Neural progenitor cell (in vitro differentiated cells): Measurements from ENCODE around the gene ZNF687. TPM values are rescaled to one million over a fixed set of nuclear protein-coding genes. Genes with fewer than 3 reads are reported as not detected.

ENCODE experiments used
- DNase-seq: peaks from one replicate; pipeline ENCODE4 v3.0.0-alpha.2; 2016; ENCODE audit warnings: low spot score
- H2AFZ ChIP-seq: fragments of 200-600 bp; sonication (generic); replicated peaks from 2 replicates; pipeline ENCODE4 v1.6.1; 2016; ENCODE audit warnings: antibody characterized with exemption
- H3F3A ChIP-seq: fragments of 200-600 bp; sonication (generic); 2 replicates; pipeline ENCODE4 v1.6.1; 2016; ENCODE audit warnings: antibody characterized with exemption, low read depth
- H3K27ac ChIP-seq: fragments of 200-600 bp; sonication (generic); 2 replicates; pipeline ENCODE4 v1.5.1; 2016; ENCODE audit warnings: mild to moderate bottlenecking
- H3K27me3 ChIP-seq: fragments of 200-600 bp; sonication (generic); 2 replicates; pipeline ENCODE4 v1.6.1; 2016; ENCODE audit warnings: mild to moderate bottlenecking, moderate library complexity
- H3K36me3 ChIP-seq: fragments of 200-600 bp; sonication (generic); 2 replicates; pipeline ENCODE4 v1.5.1; 2016
- H3K4me1 ChIP-seq: fragments of 200-600 bp; sonication (generic); 2 replicates; pipeline ENCODE4 v1.6.1; 2016; ENCODE audit warnings: mixed run types
- H3K4me2 ChIP-seq: fragments of 200-600 bp; sonication (generic); 2 replicates; pipeline ENCODE4 v1.6.1; 2016
- H3K4me3 ChIP-seq: fragments of 200-600 bp; sonication (generic); 2 replicates; pipeline ENCODE4 v1.5.1; 2016
- H3K79me2 ChIP-seq: fragments of 200-600 bp; sonication (generic); 2 replicates; pipeline ENCODE4 v1.6.1; 2016; ENCODE audit warnings: low read depth
- H3K9ac ChIP-seq: fragments of 200-600 bp; sonication (generic); 2 replicates; pipeline ENCODE4 v1.6.1; 2016
- H3K9me3 ChIP-seq: fragments of 200-600 bp; sonication (generic); 2 replicates; pipeline ENCODE4 v1.5.1; 2016; ENCODE audit warnings: low read depth
- H4K20me1 ChIP-seq: fragments of 200-600 bp; sonication (generic); 2 replicates; pipeline ENCODE4 v1.6.1; 2016; ENCODE audit warnings: low read depth
- H3K27ac Mint-ChIP-seq: 3 replicates; pipeline ENCODE4 v1.8.0; 2021; ENCODE audit warnings: mixed read lengths
- H3K27me3 Mint-ChIP-seq: 2 replicates; pipeline ENCODE4 v1.8.0; 2022; ENCODE audit warnings: low read depth, mild to moderate bottlenecking, inconsistent platforms, moderate library complexity, mixed read lengths; ENCODE audit not compliant: insufficient read depth
- H3K36me3 Mint-ChIP-seq: 3 replicates; pipeline ENCODE4 v1.8.0; 2021; ENCODE audit warnings: mixed read lengths
- H3K4me1 Mint-ChIP-seq: 3 replicates; pipeline ENCODE4 v1.8.0; 2021; ENCODE audit warnings: mixed read lengths
- H3K4me3 Mint-ChIP-seq: 3 replicates; pipeline ENCODE4 v1.8.0; 2021; ENCODE audit warnings: mild to moderate bottlenecking, moderate library complexity, mixed read lengths
- H3K9me3 Mint-ChIP-seq: 3 replicates; pipeline ENCODE4 v1.8.0; 2020; ENCODE audit warnings: mixed read lengths
- EZH2 ChIP-seq: fragments of 200-600 bp; sonication (generic); IDR thresholded peaks from 2 replicates; pipeline ENCODE4 v1.6.1; 2017; ENCODE audit warnings: antibody characterized with exemption, mild to moderate bottlenecking, moderate library complexity
- EZH2phosphoT487 ChIP-seq: fragments of 200-600 bp; sonication (generic); IDR thresholded peaks from 2 replicates; pipeline ENCODE4 v1.6.1; 2017; ENCODE audit warnings: antibody characterized with exemption
- total RNA-seq: library from RNA; depleted of rRNA; stranded (reverse); fragments of >200 nt; gene quantifications from 2 replicates; pipeline ENCODE4 v1.2.3, GENCODE V29; 2015; ENCODE audit warnings: low replicate concordance
- TF ChIP-seq, protein P1 (sequence below): fragments of 200-600 bp; sonication (generic); IDR thresholded peaks from 2 replicates; pipeline ENCODE4 v1.5.1; 2017; ENCODE audit warnings: antibody characterized with exemption, mild to moderate bottlenecking

ZNF687 gene
- total RNA-seq, 1 donor from 2014 or later: 20.2 TPM

DNA sequence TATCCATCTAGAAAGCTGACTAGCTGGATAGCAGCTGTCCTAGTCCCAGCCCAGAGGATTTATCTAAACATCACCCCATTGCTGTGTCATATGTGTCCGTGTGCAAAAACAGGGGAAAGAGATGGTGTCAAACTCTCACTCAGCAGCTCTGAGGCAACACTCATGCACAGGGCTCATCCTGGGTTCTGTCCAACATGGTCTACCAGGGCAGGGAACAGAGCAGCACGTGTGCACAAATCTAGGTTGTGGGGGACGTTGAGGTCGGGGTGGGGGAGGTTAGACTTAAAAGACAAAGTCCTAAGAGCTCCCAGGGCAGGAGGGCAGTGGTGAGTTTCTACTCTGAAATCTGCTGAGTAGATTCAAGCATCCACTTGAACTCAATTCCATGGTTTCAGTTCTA is 28.9 kb downstream of the ZNF687 start:
- DNase-seq: no peak
- H3K4me2 ChIP-seq: peak overlapping the region; percentile 46
- peaks cover 24% of the 10 kb centered on the region for H3F3A ChIP-seq
- no peak overlapping the region for H3K27ac ChIP-seq
- peaks cover 7% of the 10 kb centered on the region for H4K20me1 ChIP-seq
- peaks cover 3% of the 10 kb centered on the region for H3K27me3 Mint-ChIP-seq
- TF ChIP-seq, protein P1, sequence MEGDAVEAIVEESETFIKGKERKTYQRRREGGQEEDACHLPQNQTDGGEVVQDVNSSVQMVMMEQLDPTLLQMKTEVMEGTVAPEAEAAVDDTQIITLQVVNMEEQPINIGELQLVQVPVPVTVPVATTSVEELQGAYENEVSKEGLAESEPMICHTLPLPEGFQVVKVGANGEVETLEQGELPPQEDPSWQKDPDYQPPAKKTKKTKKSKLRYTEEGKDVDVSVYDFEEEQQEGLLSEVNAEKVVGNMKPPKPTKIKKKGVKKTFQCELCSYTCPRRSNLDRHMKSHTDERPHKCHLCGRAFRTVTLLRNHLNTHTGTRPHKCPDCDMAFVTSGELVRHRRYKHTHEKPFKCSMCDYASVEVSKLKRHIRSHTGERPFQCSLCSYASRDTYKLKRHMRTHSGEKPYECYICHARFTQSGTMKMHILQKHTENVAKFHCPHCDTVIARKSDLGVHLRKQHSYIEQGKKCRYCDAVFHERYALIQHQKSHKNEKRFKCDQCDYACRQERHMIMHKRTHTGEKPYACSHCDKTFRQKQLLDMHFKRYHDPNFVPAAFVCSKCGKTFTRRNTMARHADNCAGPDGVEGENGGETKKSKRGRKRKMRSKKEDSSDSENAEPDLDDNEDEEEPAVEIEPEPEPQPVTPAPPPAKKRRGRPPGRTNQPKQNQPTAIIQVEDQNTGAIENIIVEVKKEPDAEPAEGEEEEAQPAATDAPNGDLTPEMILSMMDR: no peak
- TF ChIP-seq EZH2 (no peak), EZH2phosphoT487 (no peak)
- H3K4me1 Mint-ChIP-seq: peaks cover 33% of the 10 kb centered on the region
- H3K4me1 ChIP-seq: peaks cover 25% of the 10 kb centered on the region
- no peak overlapping the region for H3K27ac Mint-ChIP-seq
- H3K4me3 Mint-ChIP-seq: peak overlapping the region; percentile 11
- H3K9me3 ChIP-seq: no peaks in the 10 kb centered on the region
- H2AFZ ChIP-seq: no peak overlapping the region
- H3K9ac ChIP-seq: no peak overlapping the region
- no peaks in the 10 kb centered on the region for H3K9me3 Mint-ChIP-seq
- H3K36me3 ChIP-seq: peaks cover under 1% of the 10 kb centered on the region
- peaks cover 7% of the 10 kb centered on the region for H3K79me2 ChIP-seq
- no peak overlapping the region for H3K4me3 ChIP-seq
- peaks cover 45% of the 10 kb centered on the region for H3K36me3 Mint-ChIP-seq
- no peaks in the 10 kb centered on the region for H3K27me3 ChIP-seq

DNA sequence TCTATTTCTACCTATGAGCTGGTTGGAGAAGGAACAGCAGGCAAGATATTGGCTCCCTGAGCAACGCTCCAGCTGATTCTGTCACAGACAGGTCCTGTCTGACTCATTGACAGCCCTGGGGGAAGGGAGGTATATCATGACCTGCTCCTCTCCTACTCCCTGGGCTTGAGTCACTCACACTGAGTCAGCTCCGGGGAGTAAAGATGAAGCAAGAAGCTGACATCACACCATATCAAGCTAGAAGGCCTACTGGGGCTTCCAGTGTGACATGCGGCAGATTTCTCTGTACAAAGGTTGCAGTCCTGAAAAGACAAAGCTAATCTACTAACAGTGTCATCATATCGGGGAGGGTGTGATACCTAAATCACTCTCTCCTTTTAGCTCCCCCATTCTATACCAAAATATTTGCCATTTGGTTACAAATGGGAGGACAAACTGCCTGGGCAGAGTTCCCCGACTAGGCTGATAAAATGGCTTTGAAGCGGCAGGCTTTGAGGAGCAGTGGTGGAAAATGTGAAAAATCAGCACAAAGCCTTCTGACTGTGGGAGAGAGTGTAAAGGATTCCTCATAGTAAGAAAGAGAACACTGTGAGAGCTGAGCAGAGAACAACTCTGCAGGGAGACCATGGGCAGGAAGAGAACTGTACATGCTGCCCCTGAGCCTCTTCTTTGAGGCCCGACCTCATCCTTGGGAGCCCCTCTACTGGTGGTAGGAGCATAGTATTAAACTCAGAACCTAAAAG is 29.7 kb downstream of the ZNF687 start:
- Histone ChIP-seq H2AFZ (no peak overlapping the region), H3K27me3 (no peaks in the 10 kb centered on the region), H3K4me1 (peaks cover 25% of the 10 kb centered on the region), H4K20me1 (peaks cover 7% of the 10 kb centered on the region), H3K4me3 (no peak overlapping the region), H3K9me3 (no peaks in the 10 kb centered on the region), H3K79me2 (peaks cover 7% of the 10 kb centered on the region), H3F3A (peaks cover 24% of the 10 kb centered on the region), H3K9ac (no peak overlapping the region), H3K27ac (no peak overlapping the region), H3K4me2 (no peak overlapping the region), H3K36me3 (no peaks in the 10 kb centered on the region)
- peaks cover 33% of the 10 kb centered on the region for H3K4me1 Mint-ChIP-seq
- H3K27me3 Mint-ChIP-seq: peaks cover 2% of the 10 kb centered on the region
- DNase-seq: no peak
- peaks cover 41% of the 10 kb centered on the region for H3K36me3 Mint-ChIP-seq
- peak overlapping the region; percentile 11 for H3K4me3 Mint-ChIP-seq
- TF ChIP-seq EZH2phosphoT487 (no peak), EZH2 (no peak)
- TF ChIP-seq, protein P1: no peak
- peak overlapping the region; percentile 39 for H3K27ac Mint-ChIP-seq
- no peaks in the 10 kb centered on the region for H3K9me3 Mint-ChIP-seq

DNA sequence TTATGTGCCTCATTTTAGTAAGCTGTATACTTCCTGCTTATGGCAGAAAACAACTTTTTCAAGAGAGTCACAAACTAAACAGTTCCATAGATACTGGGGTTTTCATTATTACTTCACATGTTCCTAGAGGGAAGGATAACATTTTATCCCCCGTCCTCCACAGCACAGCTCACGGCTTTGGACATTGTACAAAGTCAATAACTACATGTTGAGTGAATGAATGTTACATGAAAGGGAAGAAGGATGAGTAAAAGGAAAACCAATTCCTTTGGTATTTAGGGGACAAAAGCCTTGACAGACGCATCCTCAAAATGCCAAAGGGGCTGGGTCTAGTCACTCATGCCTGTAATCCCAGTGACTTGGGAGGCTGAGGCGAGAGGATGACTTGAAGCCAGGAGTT is 30.3 kb downstream of the ZNF687 start:
- Histone ChIP-seq H3K27me3 (no peaks in the 10 kb centered on the region), H3K27ac (no peak overlapping the region), H3K9me3 (no peaks in the 10 kb centered on the region), H3F3A (peaks cover 24% of the 10 kb centered on the region), H3K4me2 (no peak overlapping the region), H4K20me1 (peaks cover 7% of the 10 kb centered on the region), H3K4me3 (no peak overlapping the region), H3K4me1 (peaks cover 25% of the 10 kb centered on the region), H2AFZ (no peak overlapping the region), H3K79me2 (peaks cover 7% of the 10 kb centered on the region), H3K9ac (no peak overlapping the region), H3K36me3 (no peaks in the 10 kb centered on the region)
- Mint-ChIP-seq H3K4me3 (no peak overlapping the region), H3K9me3 (no peaks in the 10 kb centered on the region), H3K36me3 (peaks cover 36% of the 10 kb centered on the region), H3K27me3 (peaks cover 2% of the 10 kb centered on the region), H3K4me1 (peaks cover 33% of the 10 kb centered on the region), H3K27ac (no peak overlapping the region)
- no peak for DNase-seq
- TF ChIP-seq EZH2 (no peak), EZH2phosphoT487 (no peak)
- TF ChIP-seq, protein P1: no peak
